Cardiac muscle cell (in vitro differentiated cells and primary cell): ENCODE measurements around the gene DNAJC6. TPM values are rescaled to one million over a fixed set of nuclear protein-coding genes. Genes with fewer than 3 reads are reported as not detected.

Experiments
- DNase-seq, 2 donors: peaks; one replicate each; pipeline versions ENCODE4 v3.0.0 to v3.0.0-alpha.2; 2010 to 2017; ENCODE audit warnings: low read depth in 1 of 2, low spot score in 1 of 2
- H3K27ac ChIP-seq: fragments of 200-600 bp; sonication (generic); 2 replicates; pipeline ENCODE4 v1.5.1; 2016
- H3K27me3 ChIP-seq: fragments of 200-600 bp; sonication (generic); 2 replicates; pipeline ENCODE4 v1.6.0; 2016; ENCODE audit warnings: control low read depth
- H3K36me3 ChIP-seq: fragments of 200-600 bp; sonication (generic); 2 replicates; pipeline ENCODE4 v1.5.1; 2016; ENCODE audit warnings: control low read depth
- H3K4me1 ChIP-seq: fragments of 200-600 bp; sonication (generic); 2 replicates; pipeline ENCODE4 v1.8.1; 2017; ENCODE audit warnings: low read depth, mild to moderate bottlenecking, mixed run types
- H3K4me3 ChIP-seq: fragments of 200-600 bp; sonication (generic); 2 replicates; pipeline ENCODE4 v1.5.1; 2016; ENCODE audit warnings: mild to moderate bottlenecking
- H3K9me3 ChIP-seq: fragments of 200-600 bp; sonication (generic); 2 replicates; pipeline ENCODE4 v1.5.1; 2017; ENCODE audit warnings: low read depth, mild to moderate bottlenecking, control low read depth
- CTCF ChIP-seq: IDR thresholded peaks from 2 replicates; pipeline ENCODE4 v1.5.1; 2012; ENCODE audit warnings: low read depth, mild to moderate bottlenecking, low read length
- polyA plus RNA-seq: library from polyadenylated mRNA; unstranded; fragments of >200 nt; fragmentation: Nextera tagmentation; extraction: Ambion mirVana; gene quantifications from 2 replicates; pipeline ENCODE4 v1.2.1, GENCODE V29; 2016
- total RNA-seq: library from RNA; depleted of rRNA; stranded (reverse); fragments of >200 nt; gene quantifications from 2 replicates; pipeline ENCODE4 v1.2.3, GENCODE V29; 2016

Gene DNAJC6
- total and polyA plus RNA-seq, 2 experiments from 2014 or later: 26.0 to 54.5 TPM

GRCh38 chr1:65393928-65394327, 84.6 kb downstream of the DNAJC6 start:
- Histone ChIP-seq H3K27me3 (no peaks in the 10 kb centered on the region), H3K27ac (no peak overlapping the region), H3K36me3 (peaks cover 76% of the 10 kb centered on the region), H3K9me3 (no peaks in the 10 kb centered on the region), H3K4me1 (no peaks in the 10 kb centered on the region), H3K4me3 (no peak overlapping the region)
- no peak for DNase-seq
- TF ChIP-seq CTCF: no peak

- no peaks in the 10 kb centered on the region for H3K9me3 ChIP-seq
- H3K4me1 ChIP-seq: no peaks in the 10 kb centered on the region
- no peak overlapping the region for H3K4me3 ChIP-seq
- no peaks in the 10 kb centered on the region for H3K27me3 ChIP-seq
- peak in 1 of 2 donors; percentile 7 for DNase-seq
- TF ChIP-seq CTCF: no peak
- H3K27ac ChIP-seq: no peak overlapping the region
- H3K36me3 ChIP-seq: peaks cover 64% of the 10 kb centered on the region
Observed at GRCh38 chr1:65395887-65396612, 86.7 kb downstream of the DNAJC6 start.

GRCh38 chr1:65398083-65398482, 88.7 kb downstream of the DNAJC6 start:
- Histone ChIP-seq H3K36me3 (peaks cover 59% of the 10 kb centered on the region), H3K27me3 (no peaks in the 10 kb centered on the region), H3K27ac (peak overlapping the region; percentile 0)

GRCh38 chr1:65399003-65399402, 89.7 kb downstream of the DNAJC6 start:
- no peaks in the 10 kb centered on the region for H3K4me1 ChIP-seq
- no peak overlapping the region for H3K27ac ChIP-seq
- no peaks in the 10 kb centered on the region for H3K27me3 ChIP-seq
- no peak overlapping the region for H3K4me3 ChIP-seq
- TF ChIP-seq CTCF: no peak
- no peaks in the 10 kb centered on the region for H3K9me3 ChIP-seq
- DNase-seq: no peak
- peaks cover 59% of the 10 kb centered on the region for H3K36me3 ChIP-seq

More at GRCh38 chr1:65398083-65398482, 88.7 kb downstream of the DNAJC6 start:
- Histone ChIP-seq H3K4me3 (no peak overlapping the region), H3K4me1 (no peaks in the 10 kb centered on the region), H3K9me3 (no peaks in the 10 kb centered on the region)
- no peak for TF ChIP-seq CTCF
- no peak for DNase-seq

- Histone ChIP-seq H3K4me3 (no peak overlapping the region), H3K9me3 (no peaks in the 10 kb centered on the region), H3K27me3 (no peaks in the 10 kb centered on the region), H3K27ac (no peak overlapping the region), H3K4me1 (no peaks in the 10 kb centered on the region), H3K36me3 (peaks cover 56% of the 10 kb centered on the region)
- no peak for TF ChIP-seq CTCF
- DNase-seq: no peak
Observed at GRCh38 chr1:65401612-65402011, 92.3 kb downstream of the DNAJC6 start.
